Stomach (tissue), 4 donors: ENCODE measurements around the gene TTC27.

Experiments
- CTCF ChIP-seq, 7 experiments: fragments of 450-650 bp in 4 of 7; fragments of 200-600 bp in 3 of 7; sonication (generic) in 3 of 7; IDR thresholded peaks; one replicate each; pipeline ENCODE4 v1.5.1; 2016 to 2019; ENCODE audit warnings: antibody characterized with exemption in 7 of 7, control low read depth in 2 of 7, mild to moderate bottlenecking in 1 of 7
- POLR2A ChIP-seq, 4 donors: fragments of 450-650 bp; IDR thresholded peaks; one replicate each; pipeline ENCODE4 v1.6.1; 2016; ENCODE audit warnings: antibody characterized with exemption in 4 of 4, control low read depth in 2 of 4, mild to moderate bottlenecking in 1 of 4, moderate library complexity in 1 of 4
- POLR2AphosphoS5 ChIP-seq, 3 donors: sonication (generic); formaldehyde crosslinking; IDR thresholded peaks; one replicate each; pipeline ENCODE4 v1.6.1; 2016; ENCODE audit warnings: antibody characterized with exemption in 3 of 3

DNA sequence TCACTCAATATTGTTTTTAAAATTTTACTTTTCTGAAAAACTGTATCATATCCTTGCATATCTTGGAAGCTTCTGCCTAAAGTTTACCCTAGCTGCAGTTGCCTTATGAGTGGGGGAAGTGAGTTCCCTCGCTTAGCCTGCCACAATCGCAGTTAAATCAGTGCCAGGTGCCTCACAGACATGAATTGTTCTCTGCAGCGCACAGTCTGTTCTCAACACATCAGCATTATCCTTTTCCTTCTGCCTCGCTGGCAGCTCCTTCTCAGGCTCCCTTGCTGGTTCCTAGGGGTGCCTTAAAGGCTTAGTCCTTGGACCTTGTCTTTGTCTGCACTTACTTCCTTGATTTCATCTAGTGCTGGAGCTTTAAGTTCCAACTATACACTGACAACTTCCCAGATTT lies 132.8 kb downstream of the TTC27 start:
- no peak for TF ChIP-seq CTCF (IDR thresholded peaks at IDR 0.05)
- TF ChIP-seq POLR2A (IDR thresholded peaks at IDR 0.05): no peak
- TF ChIP-seq POLR2AphosphoS5 (IDR thresholded peaks at IDR 0.05): no peak
